Fibroblast of the conjunctiva (primary cell): ENCODE measurements around the gene SLC19A1.

Source experiments
- DNase-seq: peaks from one replicate; pipeline ENCODE4 v3.0.0-alpha.2; 2010; ENCODE audit warnings: low read depth

Gene SLC19A1

GRCh38 chr21:45544449-45545235 is 2.4 kb upstream of the SLC19A1 start:
- no peak for DNase-seq

- no peak for DNase-seq
These were observed 1.6 kb upstream of the SLC19A1 start for GRCh38 chr21:45543710-45544448.

GRCh38 chr21:45543371-45543709 is 1.1 kb upstream of the SLC19A1 start:
- no peak for DNase-seq

GRCh38 chr21:45542667-45543370 is 579 bp upstream of the SLC19A1 start:
- no peak for DNase-seq

- no peak for DNase-seq
These were observed 810 bp downstream of the SLC19A1 start for GRCh38 chr21:45541221-45542039.

- no peak for DNase-seq
These were observed 1.7 kb downstream of the SLC19A1 start for GRCh38 chr21:45540601-45540970.

- no peak for DNase-seq
These were observed 2.2 kb downstream of the SLC19A1 start for GRCh38 chr21:45539796-45540600.

GRCh38 chr21:45539046-45539795 is 3.0 kb downstream of the SLC19A1 start:
- DNase-seq: no peak

- no peak for DNase-seq
These were observed 3.7 kb downstream of the SLC19A1 start for GRCh38 chr21:45538381-45539045.

GRCh38 chr21:45537746-45538291 is 4.4 kb downstream of the SLC19A1 start:
- DNase-seq: no peak

GRCh38 chr21:45537111-45537745 is 5.0 kb downstream of the SLC19A1 start:
- no peak for DNase-seq

GRCh38 chr21:45536301-45537081 is 5.7 kb downstream of the SLC19A1 start:
- no peak for DNase-seq

GRCh38 chr21:45535341-45536081 is 6.7 kb downstream of the SLC19A1 start:
- DNase-seq: no peak

GRCh38 chr21:45534636-45535331 is 7.5 kb downstream of the SLC19A1 start:
- no peak for DNase-seq

GRCh38 chr21:45533846-45534635 is 8.2 kb downstream of the SLC19A1 start:
- DNase-seq: no peak

GRCh38 chr21:45533361-45533845 is 8.8 kb downstream of the SLC19A1 start:
- DNase-seq: no peak
